ENCODE measurements around the gene CEP164. TPM values are rescaled to one million over a fixed set of nuclear protein-coding genes. Genes with fewer than 3 reads are reported as not detected.

Gene CEP164
- total and polyA plus RNA-seq, 2 experiments from 2014 or later = 13.9 to 23.8 TPM

- TF ChIP-seq REST (IDR thresholded peaks at IDR 0.05; ENCODE audit: unreplicated experiment) (no peak), EZH2 (IDR thresholded peaks at IDR 0.05; ENCODE audit: low read depth, unreplicated experiment) (no peak)
These were observed 35.0 kb upstream of the CEP164 start (continued) for GRCh38 chr11:117292616-117293015.

- Mint-ChIP-seq H3K36me3 (ENCODE audit: low read depth) (peaks cover 6% of the 10 kb centered on the region), H3K27me3 (ENCODE audit: insufficient read depth, low read depth, poor library complexity) (peaks cover 17% of the 10 kb centered on the region), H3K27ac (no peak overlapping the region), H3K9me3 (no peaks in the 10 kb centered on the region), H3K4me3 (no peak overlapping the region), H3K4me1 (peaks cover 14% of the 10 kb centered on the region)
- H4K20me1 ChIP-seq (replicated peaks; ENCODE audit: insufficient read depth) = no peaks in the 10 kb centered on the region; the same call in 1 of the 2 replicates
- no peak overlapping the region for H3K27ac ChIP-seq (ENCODE audit: low read depth)
- TF ChIP-seq ZNF462 (CRISPR knock-in tag; IDR thresholded peaks at IDR 0.05) (no peak), NANOG (IDR thresholded peaks at IDR 0.05; ENCODE audit: borderline replicate concordance) (no peak), ZNF331 (CRISPR knock-in tag; IDR thresholded peaks at IDR 0.05; ENCODE audit: low read depth) (no peak), REST (IDR thresholded peaks at IDR 0.05; ENCODE audit: unreplicated experiment) (no peak), STAT1 (IDR thresholded peaks at IDR 0.05; ENCODE audit: unreplicated experiment) (no peak), EZH2 (IDR thresholded peaks at IDR 0.05; ENCODE audit: low read depth, unreplicated experiment) (no peak), EZH2phosphoT487 (IDR thresholded peaks at IDR 0.05; ENCODE audit: unreplicated experiment) (no peak)
- TF ChIP-seq, protein P1, sequence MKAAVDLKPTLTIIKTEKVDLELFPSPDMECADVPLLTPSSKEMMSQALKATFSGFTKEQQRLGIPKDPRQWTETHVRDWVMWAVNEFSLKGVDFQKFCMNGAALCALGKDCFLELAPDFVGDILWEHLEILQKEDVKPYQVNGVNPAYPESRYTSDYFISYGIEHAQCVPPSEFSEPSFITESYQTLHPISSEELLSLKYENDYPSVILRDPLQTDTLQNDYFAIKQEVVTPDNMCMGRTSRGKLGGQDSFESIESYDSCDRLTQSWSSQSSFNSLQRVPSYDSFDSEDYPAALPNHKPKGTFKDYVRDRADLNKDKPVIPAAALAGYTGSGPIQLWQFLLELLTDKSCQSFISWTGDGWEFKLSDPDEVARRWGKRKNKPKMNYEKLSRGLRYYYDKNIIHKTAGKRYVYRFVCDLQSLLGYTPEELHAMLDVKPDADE (IDR thresholded peaks at IDR 0.05) = no peak
- peaks cover 12% of the 10 kb centered on the region; the same call in 1 of the 2 replicates for H3K4me1 ChIP-seq (ENCODE audit: insufficient read depth)
- no peaks in the 10 kb centered on the region for H3K27me3 ChIP-seq (ENCODE audit: insufficient read depth)
- H3K4me2 ChIP-seq = no peak overlapping the region
- H3K4me3 ChIP-seq = no peak overlapping the region
- ATAC-seq (no peak), DNase-seq (ENCODE audit: low spot score) (no peak)
- no peaks in the 10 kb centered on the region for H3K79me2 ChIP-seq (replicated peaks; ENCODE audit: insufficient read depth)
- H3F3A ChIP-seq (replicated peaks; ENCODE audit: low read depth) = no peaks in the 10 kb centered on the region
- H2AFZ ChIP-seq = no peak overlapping the region
- H3K36me3 ChIP-seq (ENCODE audit: insufficient read depth) = no peaks in the 10 kb centered on the region
- H3K9me2 ChIP-seq (ENCODE audit: insufficient read depth) = no peaks in the 10 kb centered on the region
These were observed 32.1 kb upstream of the CEP164 start for GRCh38 chr11:117295438-117296137.
